Upper lobe of left lung (tissue), 4 donors: ENCODE data around the gene CPLANE1.

Source experiments
- POLR2A ChIP-seq, 4 donors: fragments of 450-650 bp; IDR thresholded peaks; one replicate each; pipeline ENCODE4 v1.5.1; 2016 to 2017; ENCODE audit warnings: antibody characterized with exemption in 4 of 4, mild to moderate bottlenecking in 2 of 4
- TF ChIP-seq, protein P1 (sequence below), 6 experiments: fragments of 450-650 bp in 4 of 6; fragments of 200-600 bp in 2 of 6; sonication (generic) in 2 of 6; IDR thresholded peaks; one replicate each; pipeline ENCODE4 v1.5.1; 2016 to 2019; ENCODE audit warnings: antibody characterized with exemption in 6 of 6

DNA sequence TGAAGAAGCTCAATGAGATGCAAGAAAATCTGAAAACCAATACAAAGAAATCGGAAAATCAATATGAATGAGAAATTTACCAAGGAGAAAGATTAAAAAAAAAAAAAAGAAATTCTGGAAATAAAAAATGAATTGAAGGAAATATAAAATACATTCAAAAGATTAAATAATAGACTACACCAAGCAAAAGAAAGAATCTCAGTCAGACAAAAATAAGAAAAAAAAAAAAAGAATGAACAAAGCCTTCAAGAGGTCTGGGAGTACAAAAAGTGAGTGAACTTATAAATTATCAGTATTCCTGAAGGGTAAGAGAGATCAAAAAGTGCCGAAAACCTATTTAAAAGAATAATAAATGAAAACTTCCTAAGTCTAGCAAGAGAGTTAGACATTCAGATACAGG is 14.9 kb downstream of the CPLANE1 start:
- TF ChIP-seq, protein P1, sequence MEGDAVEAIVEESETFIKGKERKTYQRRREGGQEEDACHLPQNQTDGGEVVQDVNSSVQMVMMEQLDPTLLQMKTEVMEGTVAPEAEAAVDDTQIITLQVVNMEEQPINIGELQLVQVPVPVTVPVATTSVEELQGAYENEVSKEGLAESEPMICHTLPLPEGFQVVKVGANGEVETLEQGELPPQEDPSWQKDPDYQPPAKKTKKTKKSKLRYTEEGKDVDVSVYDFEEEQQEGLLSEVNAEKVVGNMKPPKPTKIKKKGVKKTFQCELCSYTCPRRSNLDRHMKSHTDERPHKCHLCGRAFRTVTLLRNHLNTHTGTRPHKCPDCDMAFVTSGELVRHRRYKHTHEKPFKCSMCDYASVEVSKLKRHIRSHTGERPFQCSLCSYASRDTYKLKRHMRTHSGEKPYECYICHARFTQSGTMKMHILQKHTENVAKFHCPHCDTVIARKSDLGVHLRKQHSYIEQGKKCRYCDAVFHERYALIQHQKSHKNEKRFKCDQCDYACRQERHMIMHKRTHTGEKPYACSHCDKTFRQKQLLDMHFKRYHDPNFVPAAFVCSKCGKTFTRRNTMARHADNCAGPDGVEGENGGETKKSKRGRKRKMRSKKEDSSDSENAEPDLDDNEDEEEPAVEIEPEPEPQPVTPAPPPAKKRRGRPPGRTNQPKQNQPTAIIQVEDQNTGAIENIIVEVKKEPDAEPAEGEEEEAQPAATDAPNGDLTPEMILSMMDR (IDR thresholded peaks at IDR 0.05) = no peak
- TF ChIP-seq POLR2A (IDR thresholded peaks at IDR 0.05) = no peak
